ES-I3 (cell line): ENCODE measurements around the gene UBQLN3.

ENCODE experiments used
- H3K36me3 ChIP-seq: 2 replicates; pipeline ENCODE4 v1.6.1; 2013; ENCODE audit warnings: mild to moderate bottlenecking, low read length, control low read depth, moderate library complexity; ENCODE audit not compliant: insufficient read depth
- H3K4me1 ChIP-seq: 2 replicates; pipeline ENCODE4 v1.6.1; 2013; ENCODE audit warnings: mild to moderate bottlenecking, control low read depth, low read length; ENCODE audit not compliant: insufficient read depth
- H3K9ac ChIP-seq: 2 replicates; pipeline ENCODE4 v1.6.1; 2013; ENCODE audit warnings: low read depth, mild to moderate bottlenecking, low read length, moderate library complexity
- H3K9me3 ChIP-seq: 2 replicates; pipeline ENCODE4 v1.6.1; 2013; ENCODE audit warnings: mild to moderate bottlenecking, low read length, moderate library complexity; ENCODE audit not compliant: control insufficient read depth, insufficient read depth

Gene UBQLN3

DNA sequence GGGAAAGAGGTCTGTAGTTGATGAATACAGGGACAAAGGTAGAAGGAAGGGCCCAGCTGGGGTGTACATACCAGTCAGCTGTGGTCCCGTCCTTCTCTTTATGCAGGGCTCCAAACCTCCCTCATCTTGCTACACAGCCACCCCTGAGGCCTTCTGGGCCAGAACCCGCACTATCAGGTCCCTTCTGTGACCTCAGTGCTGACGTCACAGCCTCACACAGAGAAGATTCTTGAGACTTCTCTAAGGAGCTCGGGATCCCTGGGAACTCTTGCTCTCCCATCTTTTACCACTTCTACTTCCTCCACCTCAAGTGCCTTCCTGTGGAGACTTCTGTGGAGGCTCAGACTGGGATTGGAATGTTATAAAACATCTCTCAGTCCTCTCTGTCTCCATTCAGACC is at the start of gene UBQLN3:
Gene UBQLN3, minus strand, starts transcription at position 155 of the 400 bp plus-strand sequence. CDS start 399 bp downstream, outside the sequence.
- H3K4me1 ChIP-seq, result no peaks in the 10 kb centered on the region
- no peaks in the 10 kb centered on the region for H3K9me3 ChIP-seq
- no peaks in the 10 kb centered on the region for H3K36me3 ChIP-seq
- H3K9ac ChIP-seq, result no peak within 1 kb of the TSS

GRCh38 chr11:5557751-5558150 is 48.0 kb upstream of the UBQLN3 start:
- peaks cover 5% of the 10 kb centered on the region; the same call in 1 of the 2 replicates for H3K4me1 ChIP-seq
- no peaks in the 10 kb centered on the region for H3K36me3 ChIP-seq

DNA sequence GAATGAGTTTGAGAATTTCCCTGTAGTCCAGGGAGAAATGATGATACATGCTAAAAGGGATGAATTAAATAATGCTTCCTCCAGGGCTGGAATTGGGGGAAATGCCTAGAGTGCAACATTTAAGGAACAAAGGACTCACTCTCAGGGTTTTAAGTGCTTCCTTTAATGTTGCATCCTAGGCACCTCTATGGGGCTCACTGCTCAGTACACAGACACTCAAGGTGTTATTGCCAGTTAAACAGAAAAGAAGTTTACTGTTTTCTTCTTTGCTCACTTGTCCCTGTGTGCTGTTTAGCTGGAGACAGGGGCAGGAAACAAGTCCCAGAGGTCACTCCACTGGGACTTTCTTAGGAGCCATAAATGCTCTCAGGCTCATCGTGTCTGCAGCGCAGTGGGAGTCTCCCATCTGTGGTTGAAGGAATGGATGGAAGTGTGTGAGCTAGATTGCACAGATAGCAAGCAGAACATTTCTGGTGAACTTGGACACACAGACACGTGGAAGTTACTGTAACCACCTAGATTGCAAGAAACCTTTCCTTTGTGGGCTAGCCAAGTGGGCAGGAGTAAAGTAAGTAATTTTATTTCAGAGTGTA is 46.9 kb upstream of the UBQLN3 start:
- H3K4me1 ChIP-seq, result peaks cover 5% of the 10 kb centered on the region; the same call in 1 of the 2 replicates
- no peak overlapping the region for H3K9ac ChIP-seq
- no peaks in the 10 kb centered on the region for H3K9me3 ChIP-seq
- no peaks in the 10 kb centered on the region for H3K36me3 ChIP-seq

More at GRCh38 chr11:5557751-5558150, 48.0 kb upstream of the UBQLN3 start:
- Histone ChIP-seq H3K9me3 (no peaks in the 10 kb centered on the region), H3K9ac (no peak overlapping the region)

GRCh38 chr11:5553343-5553742 is 43.6 kb upstream of the UBQLN3 start:
- no peaks in the 10 kb centered on the region for H3K9me3 ChIP-seq
- peaks cover 5% of the 10 kb centered on the region; the same call in 1 of the 2 replicates for H3K4me1 ChIP-seq
- H3K36me3 ChIP-seq, result no peaks in the 10 kb centered on the region
- H3K9ac ChIP-seq, result no peak overlapping the region

GRCh38 chr11:5550440-5551095 is 40.8 kb upstream of the UBQLN3 start:
- Histone ChIP-seq H3K9me3 (no peaks in the 10 kb centered on the region), H3K36me3 (no peaks in the 10 kb centered on the region), H3K4me1 (no peaks in the 10 kb centered on the region), H3K9ac (no peak overlapping the region)

DNA sequence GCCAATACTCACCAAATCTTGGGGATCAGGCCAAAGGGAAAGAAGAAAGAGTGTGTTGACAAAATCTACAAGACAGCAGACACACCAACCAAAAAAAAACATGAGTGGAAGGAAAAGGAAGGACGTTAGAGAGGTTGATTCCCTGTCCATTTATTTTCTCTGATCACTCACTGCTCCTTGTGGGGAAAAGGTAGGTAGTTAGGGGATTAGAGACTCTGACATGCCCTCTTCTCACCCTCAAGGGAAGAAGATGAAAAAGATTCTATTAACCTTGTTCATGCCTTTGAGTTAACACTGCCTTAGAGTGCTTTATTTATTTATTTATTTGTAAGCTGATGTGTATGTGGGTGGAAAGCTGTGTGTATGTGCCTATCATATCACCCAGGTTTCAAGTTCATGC is 38.7 kb upstream of the UBQLN3 start, which contains the start of gene OR52H1:
Gene OR52H1, minus strand, starts transcription at position 101 of the 400 bp plus-strand sequence. CDS start 3,035 bp downstream, outside the sequence.
- H3K9me3 ChIP-seq, result no peaks in the 10 kb centered on the region
- no peak within 1 kb of the TSS for H3K9ac ChIP-seq
- H3K36me3 ChIP-seq, result no peaks in the 10 kb centered on the region
- no peaks in the 10 kb centered on the region for H3K4me1 ChIP-seq

- H3K4me1 ChIP-seq, result no peaks in the 10 kb centered on the region
- no peak overlapping the region for H3K9ac ChIP-seq
- no peaks in the 10 kb centered on the region for H3K36me3 ChIP-seq
- H3K9me3 ChIP-seq, result no peaks in the 10 kb centered on the region
Measured at GRCh38 chr11:5547982-5548381, 38.2 kb upstream of the UBQLN3 start.

GRCh38 chr11:5546457-5546856 is 36.7 kb upstream of the UBQLN3 start:
- H3K9ac ChIP-seq, result no peak overlapping the region
- no peaks in the 10 kb centered on the region for H3K9me3 ChIP-seq
- no peaks in the 10 kb centered on the region for H3K36me3 ChIP-seq
- no peaks in the 10 kb centered on the region for H3K4me1 ChIP-seq

DNA sequence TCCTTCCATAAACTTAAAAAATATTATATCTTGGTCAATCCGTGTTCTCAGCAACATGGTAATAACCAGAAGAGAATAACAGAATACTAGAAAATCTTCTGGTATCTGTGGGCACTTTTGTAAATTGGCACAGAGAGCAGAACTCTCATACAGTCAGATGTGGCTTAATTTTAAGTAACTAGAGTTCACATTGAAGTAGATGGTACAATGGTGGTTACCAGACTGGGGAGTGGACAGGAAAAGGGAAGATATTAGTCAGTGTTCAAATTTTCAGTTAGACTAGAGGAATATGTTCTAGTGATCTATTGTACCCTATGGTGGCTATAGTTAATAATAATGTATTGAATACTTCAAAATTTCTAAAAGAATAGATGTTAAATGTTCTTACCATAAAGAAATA is 31.7 kb upstream of the UBQLN3 start:
- Histone ChIP-seq H3K9ac (no peak overlapping the region), H3K36me3 (no peaks in the 10 kb centered on the region), H3K4me1 (no peaks in the 10 kb centered on the region), H3K9me3 (no peaks in the 10 kb centered on the region)

DNA sequence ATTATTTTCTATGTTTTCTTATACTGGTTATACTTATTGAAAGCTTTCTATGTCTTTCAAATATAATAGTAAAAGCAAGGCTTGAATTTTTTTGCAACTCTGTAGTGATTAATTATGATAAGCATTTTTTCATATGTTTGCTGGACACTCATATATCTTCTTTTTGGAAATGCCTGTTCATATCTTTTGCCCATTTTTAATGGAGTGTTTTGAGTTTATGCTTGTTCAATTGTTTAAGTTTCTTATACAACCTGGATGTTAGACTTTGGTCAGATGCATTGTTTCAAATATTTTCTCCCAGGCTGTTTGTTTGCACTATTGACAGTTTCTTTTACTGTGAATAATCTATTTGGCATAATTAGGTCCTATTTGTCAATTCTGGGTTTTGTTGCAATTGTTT is 26.7 kb upstream of the UBQLN3 start:
- Histone ChIP-seq H3K4me1 (no peaks in the 10 kb centered on the region), H3K9ac (no peak overlapping the region), H3K36me3 (no peaks in the 10 kb centered on the region), H3K9me3 (no peaks in the 10 kb centered on the region)

DNA sequence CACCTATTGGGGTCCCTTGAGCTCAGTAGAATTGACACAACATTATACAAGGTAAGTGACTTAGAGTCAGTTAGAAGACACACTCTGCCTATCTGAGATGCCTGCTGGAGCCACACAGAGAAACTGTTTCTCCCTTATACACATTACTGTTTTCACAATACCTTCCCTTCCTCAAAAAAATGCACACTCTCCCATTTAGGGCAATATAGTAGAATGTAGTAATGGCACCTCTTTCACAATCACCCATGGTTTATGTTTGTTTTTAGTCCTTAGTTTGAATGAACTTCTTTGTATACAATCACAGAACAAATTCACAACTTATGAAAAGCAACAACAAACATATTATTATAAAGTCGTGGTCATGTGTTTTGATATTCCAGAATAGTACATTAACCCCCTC is 24.3 kb upstream of the UBQLN3 start:
- Histone ChIP-seq H3K9me3 (no peaks in the 10 kb centered on the region), H3K36me3 (no peaks in the 10 kb centered on the region), H3K4me1 (no peaks in the 10 kb centered on the region), H3K9ac (no peak overlapping the region)

DNA sequence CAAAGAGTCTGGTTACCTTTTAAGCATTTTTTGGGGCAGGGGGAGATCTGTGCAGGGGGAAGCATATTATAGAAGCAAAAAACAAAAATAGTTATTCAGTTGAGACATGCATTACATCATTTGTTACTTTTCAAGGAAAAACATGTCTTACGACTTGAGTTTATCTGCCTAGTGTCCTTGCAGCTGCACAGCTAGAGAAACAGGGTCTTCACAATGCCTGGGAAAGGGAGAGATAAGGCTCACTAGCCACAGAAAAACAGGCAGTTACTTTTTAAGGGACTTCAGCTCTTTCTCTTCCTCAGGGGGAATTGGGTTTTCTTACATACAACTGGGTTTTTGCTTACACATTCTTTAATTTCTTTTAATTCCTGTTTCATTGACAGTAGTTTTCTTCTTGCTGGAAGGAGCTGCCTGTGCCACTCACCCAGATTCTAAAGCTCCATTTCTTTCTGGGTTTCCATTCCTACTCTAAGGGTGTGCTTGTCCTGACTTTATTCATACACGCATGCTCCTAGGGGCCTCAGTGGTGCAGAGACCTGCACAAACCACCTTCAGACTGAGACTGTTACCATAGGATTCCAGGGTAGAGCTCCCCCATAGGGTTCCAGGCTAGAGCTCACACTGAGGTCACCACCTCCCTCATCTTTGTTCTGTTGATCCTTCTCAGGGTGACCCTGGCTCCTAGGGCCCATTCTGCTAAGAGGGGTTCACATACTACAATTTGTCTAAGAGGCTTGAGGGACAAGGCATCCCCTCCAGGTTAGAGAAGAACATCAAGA is 21.5 kb upstream of the UBQLN3 start:
- H3K9me3 ChIP-seq, result no peaks in the 10 kb centered on the region
- H3K36me3 ChIP-seq, result no peaks in the 10 kb centered on the region
- H3K9ac ChIP-seq, result no peak overlapping the region
- H3K4me1 ChIP-seq, result no peaks in the 10 kb centered on the region

GRCh38 chr11:5528495-5528894 is 18.7 kb upstream of the UBQLN3 start:
- H3K36me3 ChIP-seq, result no peaks in the 10 kb centered on the region
- no peak overlapping the region for H3K9ac ChIP-seq
- H3K9me3 ChIP-seq, result no peaks in the 10 kb centered on the region
- H3K4me1 ChIP-seq, result no peaks in the 10 kb centered on the region

- Histone ChIP-seq H3K36me3 (no peaks in the 10 kb centered on the region), H3K9ac (no peak overlapping the region), H3K4me1 (no peaks in the 10 kb centered on the region), H3K9me3 (no peaks in the 10 kb centered on the region)
Measured at GRCh38 chr11:5527716-5528115, 18.0 kb upstream of the UBQLN3 start.

- Histone ChIP-seq H3K4me1 (no peaks in the 10 kb centered on the region), H3K9ac (no peak overlapping the region), H3K36me3 (no peaks in the 10 kb centered on the region), H3K9me3 (no peaks in the 10 kb centered on the region)
Measured at GRCh38 chr11:5524756-5525155, 15.0 kb upstream of the UBQLN3 start.
